ENCODE results near the gene SLFN12.
"Not testable (repeated sequence)": the region's sequence is repeated elsewhere in the genome, so short reads cannot be mapped to it uniquely, and the experiment has no call there.

Gene SLFN12

DNA sequence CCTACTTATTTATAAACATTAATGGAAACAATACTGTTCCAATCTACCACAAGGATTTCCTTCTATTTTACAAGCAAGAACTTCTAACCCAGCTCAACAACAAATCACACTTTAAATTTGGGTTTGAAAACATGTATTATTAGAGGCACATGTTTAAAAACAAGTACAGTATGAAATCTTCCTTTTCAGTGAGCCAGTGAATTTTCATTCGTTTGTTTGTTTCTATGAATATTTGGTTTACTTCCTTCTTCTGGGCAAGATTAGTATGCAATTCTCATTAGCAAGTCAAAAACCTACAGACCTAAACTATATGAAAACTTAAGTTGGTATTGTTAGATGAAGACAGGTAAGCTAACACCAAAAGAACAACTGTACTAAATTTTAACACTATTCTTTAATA, 25.7 kb downstream of the SLFN12 start:
- DNase-seq: no peak

DNA sequence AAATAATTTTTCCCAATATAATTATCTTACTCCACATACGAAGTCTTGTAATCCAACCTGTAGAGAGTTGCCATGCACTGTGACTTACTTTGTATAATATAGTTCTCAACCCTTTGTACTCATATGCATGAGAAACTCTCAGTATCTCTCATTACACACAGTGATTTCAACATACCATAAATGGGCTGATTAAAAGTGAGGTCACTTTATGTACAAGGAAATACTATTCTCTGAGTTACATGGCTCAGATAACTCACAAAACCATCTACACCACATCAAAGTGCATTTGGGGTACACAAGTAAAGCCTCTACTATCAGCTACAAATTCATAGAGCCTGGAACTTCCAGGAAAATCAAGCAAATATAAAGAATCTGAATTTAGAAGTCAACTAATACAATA, 27.9 kb downstream of the SLFN12 start:
- DNase-seq: no peak

DNA sequence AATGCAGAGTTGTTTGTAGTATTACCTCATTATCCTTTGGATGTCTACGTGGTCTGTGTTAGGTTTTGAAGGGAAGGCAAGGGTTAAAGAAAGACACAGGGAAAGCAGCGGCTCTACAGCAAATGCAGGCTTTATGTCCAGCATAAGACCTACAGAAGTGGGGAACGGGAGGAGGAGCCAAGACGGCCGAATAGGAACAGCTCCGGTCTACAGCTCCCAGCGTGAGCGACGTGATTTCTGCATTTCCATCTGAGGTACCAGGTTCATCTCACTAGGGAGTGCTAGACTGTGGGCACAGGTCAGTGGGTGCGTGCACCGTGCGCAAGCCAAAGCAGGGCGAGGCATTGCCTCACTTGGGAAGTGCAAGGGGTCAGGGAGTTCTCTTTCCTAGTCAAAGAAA, 38.5 kb downstream of the SLFN12 start:
- not testable (repeated sequence) for DNase-seq

DNA sequence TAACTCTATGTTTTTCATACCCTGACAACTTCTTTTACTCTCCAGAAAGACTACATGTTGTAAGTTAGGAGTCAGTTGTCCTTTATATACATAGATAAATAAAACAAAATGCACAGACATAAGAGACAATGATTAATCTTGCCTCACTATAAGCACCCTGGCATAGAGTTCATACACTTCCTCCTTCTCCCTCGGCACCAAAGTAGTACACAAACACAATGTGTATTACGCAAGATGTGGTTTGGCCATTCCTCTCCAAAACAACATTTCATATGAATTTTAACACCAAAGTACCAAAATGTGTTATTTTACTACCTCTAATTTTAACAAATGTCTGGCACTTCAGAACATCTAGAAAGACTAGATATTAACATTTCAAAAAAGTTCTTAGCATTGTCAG, 41.6 kb downstream of the SLFN12 start:
- no peak for DNase-seq

DNA sequence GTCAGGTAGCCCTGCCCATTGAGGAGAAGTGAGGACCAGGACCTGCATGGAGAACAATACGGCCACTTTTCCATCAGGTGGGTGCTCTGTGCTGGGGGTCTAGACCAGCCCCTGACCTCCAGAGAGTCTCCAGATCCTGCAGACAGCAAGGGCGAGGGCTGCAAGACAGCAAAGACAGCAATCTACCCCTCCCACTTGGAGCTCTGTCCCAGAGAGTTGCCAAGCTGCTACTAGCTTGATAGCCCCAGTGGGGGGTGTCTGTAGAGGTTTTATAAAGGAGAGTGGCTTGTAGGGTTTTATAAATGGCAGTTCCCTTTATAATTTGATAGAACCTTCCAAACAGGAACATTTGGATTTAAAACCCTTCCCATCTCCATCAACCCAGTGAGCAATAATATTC, 42.1 kb downstream of the SLFN12 start:
- no peak for DNase-seq

DNA sequence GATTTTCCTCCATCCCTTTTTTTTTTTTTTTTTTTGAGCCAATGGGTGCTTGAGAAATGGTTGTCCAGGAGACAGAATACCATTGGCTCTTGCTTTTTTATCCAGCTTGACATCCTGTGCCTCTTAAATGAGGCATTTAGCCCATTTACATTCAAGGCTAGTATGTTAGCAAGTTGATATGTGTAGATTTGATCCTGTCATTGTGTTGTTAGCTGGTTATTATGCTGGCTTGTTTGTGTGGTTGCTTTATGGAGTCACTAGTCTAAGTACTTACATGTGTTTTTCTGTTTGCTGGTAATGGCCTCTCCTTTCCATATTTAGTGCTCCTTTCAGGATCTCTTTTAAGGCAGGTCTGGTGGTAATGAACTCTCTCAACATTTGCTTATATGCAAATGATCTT, 44.8 kb downstream of the SLFN12 start:
- no peak for DNase-seq

DNA sequence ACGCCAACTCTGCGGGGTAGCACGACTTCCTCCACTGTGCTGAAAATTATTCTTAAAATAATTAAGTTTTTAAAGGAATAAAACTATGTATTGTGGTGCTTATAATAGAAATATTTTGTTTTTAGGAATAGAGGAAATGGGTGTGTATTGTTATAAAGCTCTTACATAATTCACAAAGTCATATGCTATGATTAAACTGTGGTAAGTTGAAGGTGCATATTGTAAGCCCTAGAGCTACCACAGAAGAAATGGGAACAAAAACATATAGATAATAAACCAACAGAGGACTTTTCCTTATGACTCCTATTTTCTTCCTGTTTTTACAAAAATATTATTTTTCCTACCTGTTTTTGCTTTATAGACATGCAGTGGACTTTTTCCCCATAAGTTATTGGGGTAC, 54.6 kb downstream of the SLFN12 start:
- DNase-seq: no peak

DNA sequence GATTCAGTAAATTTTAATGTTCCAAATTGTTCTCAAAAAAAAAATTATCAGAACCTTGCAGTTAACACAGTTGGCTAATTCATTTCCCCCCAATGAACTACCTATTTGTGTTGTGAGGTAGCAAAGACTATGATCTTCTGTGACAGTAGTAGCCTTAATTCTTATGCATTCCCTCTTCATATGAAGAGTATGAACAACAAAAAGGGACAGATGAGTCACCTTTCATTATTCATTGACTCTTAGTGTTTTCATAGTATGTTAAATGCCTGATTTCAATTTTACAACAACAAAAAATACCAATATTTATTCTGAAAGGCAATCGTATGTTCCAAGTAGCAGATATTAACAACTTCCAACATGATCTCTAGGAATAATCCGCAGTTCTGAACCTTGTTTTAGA, 55.2 kb downstream of the SLFN12 start:
- no peak for DNase-seq

DNA sequence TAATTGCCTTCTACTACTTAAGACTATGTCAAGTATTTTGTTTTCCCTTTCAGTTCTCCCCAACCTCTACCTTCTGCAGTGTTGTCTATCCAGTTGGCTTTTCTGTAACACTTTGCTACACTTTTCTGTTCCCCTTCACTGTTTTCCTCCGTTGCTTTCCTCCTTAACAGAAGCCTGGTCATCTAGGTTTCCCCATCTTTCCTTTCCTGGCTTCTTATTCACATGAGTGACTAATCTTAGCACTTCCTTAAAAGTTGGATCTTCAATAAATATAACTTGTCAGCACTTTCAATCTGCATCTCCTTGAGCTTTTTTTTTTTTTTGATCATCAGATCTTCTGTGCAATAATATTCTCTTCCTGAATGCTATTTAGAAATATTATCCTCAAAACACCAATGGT, 56.1 kb downstream of the SLFN12 start:
- peak; percentile 49 for DNase-seq

DNA sequence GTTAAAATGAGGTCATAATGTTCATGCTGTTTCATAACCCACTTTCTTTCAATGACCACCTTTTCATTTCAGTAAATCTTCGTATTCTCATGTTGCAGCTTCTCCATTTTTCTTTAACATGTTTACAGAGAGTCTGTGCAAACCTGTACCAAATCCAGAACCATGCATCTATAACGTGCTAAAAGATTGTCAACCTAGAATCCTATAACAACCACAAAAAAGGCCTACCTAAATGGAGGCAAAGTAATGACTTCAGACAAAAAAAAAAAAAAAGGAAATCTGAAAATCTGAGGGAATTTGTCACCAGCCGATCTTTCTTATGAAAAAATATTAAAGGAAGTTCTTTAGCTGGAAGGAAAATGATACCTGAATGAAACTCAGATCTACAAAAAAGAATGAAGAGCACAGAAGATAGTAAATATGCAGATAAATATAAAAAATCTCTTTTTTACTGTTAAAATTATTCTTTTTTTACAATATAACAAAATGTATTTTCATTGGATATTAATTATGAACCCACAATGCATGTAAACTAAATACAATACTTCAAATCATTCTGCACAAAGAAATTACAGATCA, 57.4 kb downstream of the SLFN12 start:
- no peak for DNase-seq

DNA sequence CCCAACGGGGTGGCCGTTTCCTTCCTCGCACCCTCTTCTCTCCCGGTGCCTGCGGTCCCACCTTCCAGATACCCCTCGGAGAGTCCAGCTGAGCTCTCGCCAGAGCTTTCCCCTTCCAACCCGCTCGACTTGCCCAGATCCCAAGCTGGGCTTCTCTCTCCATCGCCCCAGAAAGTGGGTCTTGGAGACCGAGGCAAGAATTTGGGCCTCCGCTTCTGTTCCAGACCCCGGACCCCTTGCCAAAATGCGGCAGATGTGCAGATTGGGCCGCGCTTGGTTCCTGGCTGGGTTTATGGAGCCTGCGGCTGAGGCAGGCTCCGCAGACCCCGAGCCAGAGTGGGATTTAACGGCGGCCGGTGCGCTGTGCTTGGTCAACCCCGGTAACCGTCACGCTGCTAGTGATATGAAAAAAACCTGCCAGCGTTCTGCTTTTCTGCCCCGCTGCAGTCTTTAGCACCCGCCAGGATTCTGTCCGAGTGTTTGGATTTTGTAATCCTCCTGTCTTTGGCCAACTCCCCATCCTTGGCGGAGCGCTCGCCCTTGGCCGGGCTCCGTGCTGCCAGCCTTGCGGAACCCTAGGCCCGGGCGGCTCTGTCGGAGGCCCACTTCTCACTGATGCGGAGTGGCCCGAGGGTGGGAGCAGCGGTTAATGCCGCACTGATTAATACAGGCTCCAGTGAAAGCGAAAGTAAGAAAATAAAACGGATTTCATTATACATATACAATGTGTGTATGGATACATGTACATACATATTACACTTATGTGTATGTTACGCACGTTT, 58.1 kb downstream of the SLFN12 start:
- DNase-seq: peak; percentile 67

DNA sequence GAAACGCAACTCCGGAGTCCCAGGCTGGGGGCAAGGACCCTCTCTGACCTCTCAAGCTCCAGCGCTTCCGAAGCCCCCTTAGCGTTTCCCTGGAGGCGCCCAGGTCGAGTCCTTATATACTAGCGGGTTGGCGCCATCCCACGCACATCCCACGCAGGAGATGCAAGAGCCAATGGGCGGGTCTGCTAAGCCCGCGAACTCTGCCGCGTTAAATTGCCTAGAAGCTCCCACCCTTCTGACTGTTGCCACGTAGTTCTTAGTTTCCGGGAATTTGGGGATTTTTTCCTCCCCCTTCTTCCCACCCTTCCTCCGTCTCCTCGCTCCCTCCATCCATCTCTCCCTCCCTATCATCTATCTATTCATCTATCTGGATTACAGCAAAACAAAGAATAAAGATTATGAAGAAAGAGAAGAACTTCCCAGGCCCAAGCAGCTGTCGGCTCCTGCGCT, 58.7 kb downstream of the SLFN12 start, which contains the start of gene SLFN11:
SLFN11 (minus strand) TSS at position 88 of the 450 bp plus-strand sequence. CDS start 9,814 bp downstream, outside the sequence.
- peak; percentile 98 for DNase-seq

DNA sequence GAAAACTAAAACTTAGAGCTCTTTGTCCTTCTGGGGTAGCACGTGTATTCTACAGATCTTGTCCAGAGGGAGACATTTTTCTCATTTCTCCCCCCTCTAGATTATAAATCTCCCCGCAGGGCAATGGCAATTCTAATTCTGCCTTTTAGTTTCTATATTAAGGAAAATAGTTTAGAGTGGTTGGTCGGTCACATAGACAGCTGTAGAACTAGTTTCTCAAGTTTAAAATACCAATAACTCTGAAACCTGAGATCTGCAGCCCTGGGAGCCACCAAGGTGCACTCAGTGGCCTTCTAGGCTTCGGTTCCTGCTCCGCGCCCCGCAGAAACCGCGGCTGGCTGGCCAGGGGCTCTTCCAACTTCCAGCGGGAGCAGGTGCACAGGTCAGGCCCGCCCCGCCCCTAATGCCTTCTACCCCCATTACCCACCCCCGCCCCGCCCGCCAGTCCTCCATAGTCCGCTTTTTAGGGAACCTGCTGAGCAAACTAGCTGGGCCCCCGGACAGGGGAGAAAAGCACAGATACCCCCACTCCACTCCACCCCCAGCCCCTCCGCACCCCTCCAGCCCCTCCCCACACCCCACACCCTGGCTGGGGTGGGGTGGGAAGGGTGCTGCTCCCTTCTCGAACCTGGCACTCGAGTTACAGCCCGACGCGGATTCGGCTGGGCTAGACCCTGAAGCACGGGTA, 59.3 kb downstream of the SLFN12 start:
- DNase-seq: peak; percentile 26

DNA sequence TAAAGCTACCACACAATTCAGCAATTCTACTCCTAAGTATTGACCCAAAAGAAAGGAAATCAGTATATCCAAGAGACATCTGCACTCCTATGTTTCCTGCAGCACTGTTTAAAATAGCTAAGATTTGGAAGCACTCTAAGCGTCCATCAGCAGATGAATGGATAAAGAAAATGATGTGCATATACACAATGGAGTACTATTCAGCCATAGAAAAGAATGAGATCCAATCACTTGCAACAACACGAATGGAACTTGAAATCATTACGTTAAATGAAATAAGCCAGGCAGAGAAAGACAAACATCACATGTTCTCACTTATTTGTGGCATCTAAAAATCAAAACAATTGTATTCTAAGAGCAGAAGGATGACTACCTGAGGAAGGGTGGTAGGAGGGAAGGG, 60.4 kb downstream of the SLFN12 start:
- no peak for DNase-seq

DNA sequence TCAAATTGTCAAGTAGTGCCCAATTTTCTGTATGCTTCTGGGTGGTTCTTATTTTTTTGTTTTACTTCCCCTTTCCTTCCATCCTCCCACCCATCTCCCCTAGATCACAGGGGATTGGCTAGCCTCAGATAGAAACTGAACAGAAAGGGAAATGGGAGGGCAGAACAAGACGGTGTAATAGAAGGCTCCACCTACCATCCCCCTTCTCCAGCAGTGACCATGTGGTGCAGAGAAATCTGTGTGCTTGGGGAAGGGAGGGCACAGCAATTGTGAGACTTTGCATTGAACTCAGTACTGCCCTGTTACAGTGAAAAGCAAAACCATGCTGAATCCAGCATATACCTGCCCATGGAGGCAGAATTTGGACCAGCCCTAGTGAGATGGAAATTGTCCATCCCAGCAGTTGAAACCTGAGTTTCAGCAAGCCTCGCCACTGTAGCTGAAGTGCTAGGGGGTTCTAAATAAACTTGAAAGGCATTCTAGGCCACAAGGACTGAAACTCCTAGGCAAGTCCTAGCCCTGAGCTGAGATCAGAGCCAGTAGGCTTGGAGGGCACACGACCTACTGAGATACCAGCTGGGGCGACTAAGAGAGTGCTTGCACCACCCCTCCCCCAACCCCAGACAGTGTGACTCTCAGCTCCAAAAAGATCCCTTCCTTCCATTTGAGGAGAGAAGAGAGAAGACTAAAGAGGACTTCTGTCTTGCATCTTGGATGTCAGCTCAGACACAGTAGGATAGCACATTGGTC, 64.0 kb downstream of the SLFN12 start:
- peak; percentile 28 for DNase-seq

DNA sequence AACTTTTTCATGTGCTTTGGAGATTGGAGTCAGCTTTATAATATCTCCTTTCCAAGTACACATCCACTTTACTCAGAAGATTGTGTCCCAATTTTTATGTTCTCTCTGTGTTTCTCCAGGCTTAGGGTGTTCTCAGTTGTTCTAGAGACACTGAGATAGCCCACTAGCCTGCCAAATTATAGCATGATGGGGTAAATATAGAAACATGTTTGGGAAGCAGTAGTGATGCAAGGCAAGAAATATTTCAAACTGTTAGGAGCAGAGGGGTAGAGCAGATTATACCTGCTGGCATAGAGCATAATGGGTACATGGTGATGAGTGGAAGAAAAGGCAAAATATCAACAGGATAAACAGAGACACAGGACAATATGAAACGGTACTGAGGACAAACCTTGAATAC, 71.3 kb downstream of the SLFN12 start:
- DNase-seq: no peak

Measured in EL (cell line).